AG20443 (cell line): ENCODE results near the gene THY1.
"Not testable (repeated sequence)": the region's sequence is repeated elsewhere in the genome, so short reads cannot be mapped to it uniquely, and the experiment has no call there.

Experiments used
- DNase-seq: peaks from one replicate; pipeline ENCODE4 v3.0.0; 2012; ENCODE audit warnings: low spot score, mixed read lengths

The THY1 gene

DNA sequence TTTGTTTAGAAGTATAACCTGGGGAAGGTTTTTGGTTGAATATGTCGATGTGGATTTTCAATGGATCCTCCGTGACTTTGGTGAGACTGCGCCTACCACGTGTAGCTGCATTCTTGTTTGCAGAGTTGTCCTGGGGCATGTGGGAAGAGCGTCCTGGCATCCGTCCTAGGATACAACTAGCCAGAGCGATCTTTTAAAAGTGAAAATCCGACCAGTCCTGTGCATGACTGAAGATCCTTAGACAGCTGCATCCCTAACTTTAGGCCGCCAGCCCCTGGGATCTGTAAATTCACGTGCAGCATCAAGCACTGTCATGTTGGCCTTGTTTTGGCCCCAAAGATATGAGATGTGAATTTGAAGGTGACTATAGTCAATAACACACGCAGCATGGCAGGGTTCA lies 22.4 kb upstream of the THY1 start:
- DNase-seq: no peak

DNA sequence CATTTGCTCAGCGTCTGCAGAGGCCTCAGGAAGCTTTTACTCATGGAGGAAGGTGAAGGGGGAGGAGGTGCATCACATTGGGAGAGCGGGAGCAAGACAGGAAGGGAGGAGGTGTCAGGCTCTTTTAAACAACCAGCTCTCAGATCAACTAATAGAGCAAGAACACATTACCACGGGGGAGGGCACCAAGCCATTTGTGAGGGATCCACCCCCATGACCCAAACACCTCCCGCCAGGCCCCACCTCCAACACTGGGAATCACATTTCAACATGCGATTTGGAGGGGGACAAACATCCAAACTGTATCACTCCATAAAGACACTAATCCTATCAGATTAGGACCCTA lies 18.9 kb upstream of the THY1 start:
- no peak for DNase-seq

DNA sequence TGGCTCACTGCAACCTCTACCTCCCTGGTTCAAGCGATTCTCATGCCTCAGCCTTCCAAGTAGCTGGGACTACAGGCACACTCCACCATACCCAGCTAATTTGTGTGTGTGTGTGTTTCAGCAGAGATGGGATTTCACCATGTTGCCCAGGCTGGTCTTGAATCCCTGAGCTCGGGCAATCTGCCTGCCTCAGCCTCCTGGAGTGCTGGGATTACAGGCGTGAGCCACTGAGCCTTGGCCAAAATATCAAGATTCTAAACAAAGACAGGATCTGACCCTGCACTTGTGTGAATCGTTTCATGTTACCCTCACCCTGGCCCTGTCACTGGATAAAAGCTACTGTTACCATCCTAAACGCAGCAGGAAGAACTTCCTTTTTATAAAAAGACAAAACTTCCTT lies 15.6 kb upstream of the THY1 start:
- DNase-seq: no peak

DNA sequence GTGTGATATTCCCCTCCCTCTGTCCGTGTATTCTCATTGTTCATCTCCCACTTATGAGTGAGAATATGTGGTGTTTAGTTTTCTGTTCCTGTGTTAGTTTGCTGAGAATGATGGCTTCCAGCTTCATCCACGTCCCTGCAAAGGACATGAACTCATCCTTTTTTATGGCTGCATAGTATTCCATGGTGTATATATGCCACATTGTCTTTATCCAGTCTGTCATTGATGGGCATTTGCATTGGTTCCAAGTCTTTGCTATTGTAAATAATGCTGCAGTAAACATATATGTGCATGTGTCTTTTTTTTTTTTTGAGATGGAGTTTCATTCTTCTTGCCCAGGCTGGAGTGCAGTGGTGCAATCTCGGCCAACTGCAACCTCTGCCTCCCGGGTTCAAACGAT lies 14.5 kb upstream of the THY1 start:
- not testable (repeated sequence) for DNase-seq

DNA sequence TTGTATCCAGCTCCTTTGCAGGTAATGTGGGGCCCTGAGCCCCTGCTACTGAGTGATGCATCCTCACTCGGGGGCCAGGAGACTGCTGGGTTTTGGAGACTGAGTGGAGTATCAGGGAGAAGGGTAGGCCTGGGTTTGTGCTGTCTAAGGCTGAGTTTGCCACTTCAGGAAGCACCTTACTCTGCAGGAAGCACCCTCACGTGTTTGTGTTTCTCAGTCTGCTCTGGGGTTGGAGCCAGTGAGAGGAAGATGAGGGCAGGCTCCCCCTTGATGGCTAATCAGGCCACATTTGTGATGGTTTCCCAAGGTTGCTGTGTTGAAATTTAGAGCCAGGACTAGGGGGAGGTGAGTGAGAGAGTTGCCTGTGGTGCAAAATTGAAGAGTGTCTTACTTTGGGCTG lies 13.7 kb upstream of the THY1 start:
- no peak for DNase-seq

DNA sequence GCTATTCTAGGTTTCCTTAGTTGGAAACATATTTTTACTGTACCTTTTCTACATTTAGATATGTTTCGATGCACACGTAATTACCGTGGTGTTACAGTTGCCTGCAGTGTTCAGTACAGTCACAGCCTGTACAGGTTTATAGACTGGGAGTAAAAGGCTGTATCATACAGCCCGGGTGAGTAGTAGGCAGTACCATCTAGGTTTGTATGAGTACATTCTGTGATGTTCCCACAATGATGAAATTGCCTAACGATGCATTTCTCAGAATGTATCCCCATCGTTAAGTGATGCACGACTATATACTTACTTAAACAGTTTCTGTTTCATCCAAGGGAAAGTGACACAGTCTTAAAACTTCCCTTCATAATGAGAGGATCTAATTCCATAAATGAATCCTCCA lies 13.1 kb upstream of the THY1 start:
- DNase-seq: no peak

DNA sequence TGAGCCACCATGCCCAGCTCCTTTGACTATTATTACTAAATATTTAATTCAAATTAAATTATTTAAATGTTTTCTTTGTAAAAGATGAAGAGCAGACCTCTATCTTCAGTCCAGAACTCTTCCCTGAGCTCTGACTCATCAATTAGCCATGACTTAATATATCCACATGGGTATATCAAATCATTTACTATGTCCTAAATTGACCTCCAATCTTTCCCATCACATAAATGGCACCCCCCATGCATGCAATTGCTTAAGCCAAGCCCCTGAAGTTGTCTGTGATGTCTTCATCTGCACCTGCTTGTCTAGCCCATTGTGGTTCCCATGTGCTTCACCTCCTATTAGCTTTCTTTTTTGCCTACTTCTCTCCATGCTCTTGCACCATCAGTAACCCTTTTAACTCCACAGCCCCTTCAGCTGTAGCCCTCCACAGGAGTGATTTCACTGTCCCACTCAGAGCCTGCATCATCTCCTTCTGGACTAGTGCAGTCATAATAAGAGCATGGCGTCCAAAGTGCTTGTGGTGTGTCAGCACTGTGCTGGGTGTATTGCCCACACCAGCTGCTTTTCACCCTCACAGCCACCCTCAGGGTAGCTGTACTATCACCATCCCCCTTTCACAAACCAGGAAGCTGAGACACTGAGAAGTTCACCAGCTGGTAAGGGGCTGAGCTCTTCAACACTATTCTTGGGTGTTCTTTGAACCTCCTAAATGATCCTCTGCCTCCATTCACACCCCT lies 11.8 kb upstream of the THY1 start:
- DNase-seq: no peak

DNA sequence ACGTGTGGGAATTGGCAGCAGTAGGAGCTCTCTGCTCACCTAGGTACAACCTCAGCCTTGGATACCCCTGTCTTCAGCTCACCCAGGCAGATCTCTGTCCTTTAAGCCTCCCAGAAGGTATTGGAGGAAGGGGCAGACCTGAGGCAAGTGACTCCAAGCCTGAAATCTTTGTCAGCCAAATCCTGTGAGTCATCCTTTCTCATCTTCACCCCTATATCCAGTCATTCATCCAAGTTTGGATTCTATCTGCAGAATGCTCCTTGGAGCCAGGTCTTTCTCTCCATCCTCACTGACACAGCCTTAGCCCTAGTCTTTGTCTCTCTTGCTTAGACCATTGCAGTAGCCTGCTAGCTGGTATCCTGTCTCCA lies 10.4 kb upstream of the THY1 start:
- peak; percentile 50 for DNase-seq

DNA sequence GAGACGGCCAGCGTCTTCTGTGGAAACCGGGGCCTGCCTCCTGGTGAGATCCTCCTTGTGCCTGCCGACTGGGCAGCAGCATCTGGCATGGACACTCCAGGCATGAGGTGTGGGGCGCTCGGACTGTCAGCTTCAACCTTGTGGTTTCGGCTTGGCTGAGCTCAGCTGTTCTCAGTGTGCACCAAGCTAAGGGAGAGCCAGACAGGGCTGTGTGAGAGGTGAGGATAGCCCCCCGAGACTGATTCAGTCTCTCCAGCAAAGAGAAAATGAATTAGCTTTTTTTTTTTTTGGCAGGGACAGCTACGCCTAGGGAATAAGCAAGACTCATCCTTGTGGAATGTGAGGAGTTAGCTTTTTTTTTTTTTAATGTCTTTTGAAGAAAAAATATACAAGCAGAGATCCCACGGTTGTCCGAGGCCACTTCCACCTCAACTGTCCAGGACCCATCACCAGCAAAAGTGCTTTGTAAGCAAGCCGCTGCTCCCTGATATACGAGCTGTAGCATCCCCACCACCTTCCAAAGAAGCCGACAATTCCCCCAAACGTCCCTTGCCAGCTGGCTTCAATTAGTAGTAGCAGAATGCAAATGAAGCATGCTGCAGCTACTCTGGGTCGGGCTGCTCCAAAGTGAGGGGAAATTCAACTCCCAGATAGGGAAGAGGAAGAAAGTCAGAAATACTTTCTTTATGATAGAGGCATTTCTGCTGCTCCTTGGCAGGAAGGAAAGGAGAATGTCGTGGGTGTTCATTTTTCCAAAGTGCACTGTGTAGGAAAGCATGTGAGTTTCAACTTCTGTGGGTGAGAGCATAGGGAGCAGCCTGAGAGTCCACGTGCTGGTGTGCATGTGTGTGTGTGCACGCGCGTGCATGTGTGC lies 9.7 kb upstream of the THY1 start:
- DNase-seq: peak; percentile 79

DNA sequence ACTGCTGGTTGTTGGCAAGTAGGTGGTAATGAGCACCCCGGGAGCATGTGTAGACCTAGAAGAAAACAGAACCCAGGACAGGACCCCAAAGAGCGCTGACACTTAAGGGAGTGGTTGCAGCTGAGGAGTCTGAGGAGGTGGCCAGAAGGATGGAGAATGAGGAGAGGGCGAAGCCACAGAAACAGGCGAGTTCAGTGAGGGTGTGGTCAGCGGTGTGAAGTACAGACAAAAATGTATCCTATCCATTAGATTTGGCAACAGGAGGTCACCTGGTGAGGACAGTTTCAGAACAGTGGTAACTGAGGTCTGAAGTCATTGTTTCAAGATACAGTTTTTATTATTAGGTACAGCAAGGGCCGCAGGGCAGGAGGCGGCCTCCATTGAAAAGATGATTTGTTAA lies 8.6 kb upstream of the THY1 start:
- no peak for DNase-seq

DNA sequence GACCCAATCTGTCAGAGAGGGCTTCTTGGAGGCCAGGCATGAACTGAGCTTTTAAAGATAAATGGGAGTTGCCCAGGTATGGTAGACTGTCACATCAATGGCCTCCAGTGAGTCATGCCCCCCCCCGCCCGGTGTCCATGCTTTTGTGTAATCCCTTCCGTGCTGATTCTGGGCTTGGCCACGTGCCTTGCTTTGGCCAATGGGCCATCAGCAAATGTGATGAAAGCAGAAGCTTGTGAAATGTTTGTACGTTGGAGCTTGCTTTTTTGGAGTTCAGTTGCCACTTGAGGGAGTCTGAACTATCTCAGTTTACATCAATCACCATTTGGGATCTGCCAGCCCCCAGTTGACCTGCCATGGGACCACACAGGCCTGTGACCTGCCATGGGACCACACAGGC lies 4.3 kb upstream of the THY1 start:
- DNase-seq: peak; percentile 49

DNA sequence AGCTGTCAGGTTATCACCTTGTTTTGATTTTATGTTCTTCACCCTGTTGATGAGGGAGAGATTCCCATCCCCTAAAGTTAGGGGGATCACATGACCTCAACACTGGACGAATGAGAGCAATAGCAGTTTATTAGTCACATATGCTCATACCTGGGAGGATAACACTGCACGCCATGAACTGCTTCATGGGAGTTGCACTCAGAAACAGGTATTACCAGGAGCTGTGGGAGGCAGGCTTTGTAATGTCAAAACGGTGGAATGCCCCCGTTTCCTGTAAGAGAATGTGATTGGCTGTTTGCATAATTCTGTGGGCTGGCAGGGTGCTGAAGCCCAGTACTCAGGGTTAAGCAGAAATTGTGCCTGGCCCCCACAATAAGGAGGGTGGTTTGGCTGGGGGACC lies 3.2 kb upstream of the THY1 start:
- no peak for DNase-seq

DNA sequence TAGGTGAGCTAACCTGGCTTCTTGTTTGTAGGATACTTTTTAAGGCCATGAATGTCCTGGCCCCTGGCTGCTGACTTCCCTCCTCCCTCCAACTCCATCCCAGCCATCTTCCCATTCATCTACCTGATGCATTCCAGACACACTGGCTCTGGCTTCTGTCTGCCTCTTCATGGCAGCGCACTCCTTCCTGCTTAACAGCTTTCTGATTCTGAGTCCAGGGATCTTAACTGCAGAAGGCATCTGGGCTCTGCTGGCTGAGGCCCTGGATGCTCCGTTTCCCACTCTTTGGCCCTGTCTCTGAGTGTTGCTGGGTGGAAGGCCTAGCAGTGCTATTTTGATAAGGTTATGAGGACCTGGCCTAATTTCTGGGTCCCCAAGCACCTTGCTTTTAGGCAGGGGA lies 1.8 kb upstream of the THY1 start:
- no peak for DNase-seq

DNA sequence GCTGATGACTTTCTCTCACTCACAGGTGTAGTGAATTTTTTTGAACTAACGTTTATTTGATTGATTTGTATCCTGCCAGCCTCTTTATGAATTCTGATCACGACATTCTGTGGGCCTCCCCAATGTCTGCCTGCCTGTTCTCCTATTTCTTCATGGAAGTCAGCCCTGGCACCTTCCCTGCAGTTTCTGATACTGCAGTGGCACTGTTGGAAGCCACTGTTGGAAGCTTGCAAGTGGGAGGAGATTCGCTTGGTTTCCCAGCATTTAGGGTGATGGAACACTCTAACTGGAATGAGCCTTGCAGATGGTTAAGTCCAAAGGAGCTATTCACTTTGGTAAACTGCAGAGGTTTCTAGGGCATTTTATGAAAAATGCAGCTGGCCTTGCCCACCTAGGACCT lies 1.3 kb upstream of the THY1 start:
- no peak for DNase-seq

DNA sequence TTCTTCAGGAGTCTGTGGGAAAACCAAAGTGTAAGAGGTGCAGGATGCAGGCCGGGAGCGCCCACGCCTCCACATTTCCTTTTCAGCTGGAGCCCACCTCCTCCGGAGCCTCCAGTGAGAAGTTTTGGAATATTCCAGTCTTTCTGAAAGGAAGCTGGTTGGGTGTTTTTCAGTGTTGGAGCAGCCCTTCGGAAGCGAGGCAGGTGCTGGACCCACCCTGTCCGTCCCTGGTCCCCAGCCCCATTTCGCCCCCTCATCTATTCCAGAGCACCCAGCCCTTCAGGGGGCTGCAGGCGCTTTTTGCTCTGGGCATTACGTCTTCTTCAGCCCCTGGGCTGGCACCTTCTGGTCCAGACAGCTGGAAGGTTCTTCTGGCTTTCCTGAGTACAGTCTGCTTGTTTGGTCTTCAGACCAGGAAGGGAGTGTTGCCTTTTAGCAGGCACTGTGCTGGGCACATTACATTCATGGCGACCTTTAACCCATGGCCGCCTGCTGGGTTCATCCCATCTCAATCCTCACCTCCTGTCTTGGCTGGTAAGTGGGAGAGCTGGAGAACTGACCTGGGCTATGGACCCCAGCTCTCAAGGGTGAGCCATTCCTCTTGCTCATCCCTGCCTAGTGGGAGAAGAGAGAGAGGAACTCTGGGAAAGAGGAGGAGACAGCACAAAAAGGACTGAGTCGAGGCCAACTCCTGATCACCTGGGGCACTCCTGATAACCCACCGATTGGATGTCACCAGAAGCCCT lies 710 bp upstream of the THY1 start:
- DNase-seq: peak; percentile 2

DNA sequence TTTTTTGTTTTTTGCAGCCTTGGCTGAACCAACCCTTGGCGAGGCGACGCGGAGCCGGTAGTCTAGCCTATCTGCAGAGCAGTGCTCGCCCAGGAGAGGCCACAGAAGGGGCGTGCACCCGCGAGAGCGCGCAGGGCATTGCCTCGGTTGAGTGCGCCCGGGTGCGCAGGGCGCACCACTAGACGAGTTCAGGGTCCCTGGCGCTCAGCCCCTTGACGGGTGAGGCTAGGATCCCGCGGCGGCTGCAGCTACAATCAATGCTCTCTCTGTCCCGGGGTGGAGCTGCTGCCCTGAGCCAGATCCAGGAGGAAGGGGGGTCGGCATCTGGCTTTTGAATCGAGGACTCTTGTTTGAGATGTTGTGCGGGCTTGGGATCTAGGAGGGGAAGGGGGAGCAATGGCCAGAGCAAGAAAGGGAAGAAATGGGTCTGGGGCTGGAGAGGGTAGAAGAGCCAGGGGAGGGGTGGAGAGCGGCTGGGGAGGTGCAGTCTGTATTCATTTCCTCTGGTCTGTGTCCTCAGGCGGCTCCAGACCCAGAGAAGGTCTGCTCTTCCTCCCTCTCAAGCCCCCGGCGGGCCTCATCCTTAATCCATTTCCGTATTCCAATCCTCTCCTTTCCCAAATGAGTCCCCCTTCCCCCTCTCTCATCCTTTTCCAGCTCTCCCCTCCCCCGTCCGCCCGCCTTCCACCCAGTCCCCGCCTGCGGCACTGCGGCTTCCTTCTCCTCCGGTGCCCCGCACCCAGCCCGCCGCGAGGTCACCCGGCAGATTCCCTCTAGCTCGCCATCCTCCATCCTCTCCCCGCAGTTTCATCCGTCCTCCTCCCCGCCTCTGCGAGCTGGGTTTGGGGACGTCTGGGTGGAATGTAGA lies 797 bp downstream of the THY1 start:
- DNase-seq: peak; percentile 61

DNA sequence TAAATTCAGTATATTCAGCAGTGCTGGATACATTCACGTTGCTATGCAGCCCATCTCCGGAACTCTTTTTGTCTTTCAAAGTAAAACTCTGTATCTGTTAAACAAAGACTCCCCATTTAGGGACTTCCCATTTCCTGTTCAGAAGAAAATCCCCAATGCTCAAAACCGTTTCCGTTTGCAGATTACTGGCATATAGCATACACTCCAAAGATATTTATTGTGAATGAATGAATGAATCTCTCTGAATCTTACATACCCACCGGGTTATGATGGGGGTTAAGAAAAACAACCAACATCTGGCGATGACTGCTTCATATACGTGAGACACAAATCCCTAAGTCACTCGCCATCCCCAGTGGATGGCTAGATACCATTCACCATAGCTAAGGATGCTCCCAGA lies 1.6 kb downstream of the THY1 start:
- DNase-seq: no peak

DNA sequence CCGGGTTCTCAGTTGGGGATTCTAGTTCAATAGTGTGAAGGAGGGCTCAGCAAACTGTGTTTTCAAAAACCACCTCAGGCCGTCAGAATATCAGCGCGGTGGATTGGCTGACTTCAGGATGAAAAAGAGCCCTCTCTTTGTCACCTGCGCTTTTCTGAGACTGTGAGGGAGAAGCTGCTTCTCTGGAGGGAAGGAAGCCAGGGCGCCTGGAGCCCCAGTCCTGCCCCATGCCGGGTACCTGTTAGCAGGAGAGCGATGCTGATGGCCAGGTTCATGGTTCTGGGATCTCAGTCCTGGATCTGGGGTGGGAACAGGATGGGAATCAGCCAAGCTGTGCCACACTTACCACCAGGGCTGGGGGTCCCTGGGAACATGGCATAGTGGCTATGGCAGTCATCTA lies 2.3 kb downstream of the THY1 start:
- no peak for DNase-seq

DNA sequence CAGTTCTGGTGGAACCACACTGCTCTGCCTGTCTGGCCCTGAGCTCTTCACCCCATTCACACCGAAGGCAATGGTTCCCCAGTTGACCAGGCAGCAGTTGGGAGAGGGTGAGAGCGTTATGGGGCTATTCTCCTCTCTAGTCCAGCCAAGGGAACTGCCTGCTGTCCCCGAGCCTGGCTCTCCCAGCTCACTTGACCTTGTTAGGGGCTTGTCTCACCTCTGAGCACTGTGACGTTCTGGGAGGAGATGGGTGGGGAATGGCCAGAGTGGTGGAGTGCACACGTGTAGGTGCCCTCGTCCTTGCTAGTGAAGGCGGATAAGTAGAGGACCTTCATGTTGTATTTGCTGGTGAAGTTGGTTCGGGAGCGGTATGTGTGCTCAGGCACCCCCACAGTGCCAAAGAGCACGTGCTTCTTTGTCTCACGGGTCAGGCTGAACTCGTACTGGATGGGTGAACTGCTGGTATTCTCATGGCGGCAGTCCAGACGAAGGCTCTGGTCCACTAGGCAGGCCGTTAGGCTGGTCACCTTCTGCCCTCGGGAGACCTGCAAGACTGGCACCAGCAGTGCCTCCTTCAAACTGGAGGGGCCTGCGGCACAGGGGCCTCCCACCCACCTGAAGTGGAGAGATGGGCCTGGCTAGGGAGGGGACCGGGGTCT lies 3.0 kb downstream of the THY1 start:
- peak; percentile 3 for DNase-seq

DNA sequence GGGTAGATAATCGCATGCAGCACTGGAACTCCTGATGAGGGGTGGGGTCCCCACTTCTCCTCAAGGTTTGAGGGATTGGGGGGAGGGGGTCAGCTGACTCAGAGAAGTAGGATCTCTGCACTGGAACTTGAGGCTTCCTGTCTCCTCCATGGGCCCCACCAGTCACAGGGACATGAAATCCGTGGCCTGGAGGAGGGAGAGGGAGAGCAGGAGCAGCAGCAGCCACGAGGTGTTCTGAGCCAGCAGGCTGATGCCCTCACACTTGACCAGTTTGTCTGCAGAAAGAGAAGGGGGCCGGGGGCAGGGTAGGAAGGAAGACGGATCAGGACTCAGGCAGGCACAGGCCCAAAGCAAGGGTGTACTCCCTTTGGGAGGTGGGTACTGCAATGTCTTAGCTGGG lies 3.7 kb downstream of the THY1 start:
- no peak for DNase-seq

DNA sequence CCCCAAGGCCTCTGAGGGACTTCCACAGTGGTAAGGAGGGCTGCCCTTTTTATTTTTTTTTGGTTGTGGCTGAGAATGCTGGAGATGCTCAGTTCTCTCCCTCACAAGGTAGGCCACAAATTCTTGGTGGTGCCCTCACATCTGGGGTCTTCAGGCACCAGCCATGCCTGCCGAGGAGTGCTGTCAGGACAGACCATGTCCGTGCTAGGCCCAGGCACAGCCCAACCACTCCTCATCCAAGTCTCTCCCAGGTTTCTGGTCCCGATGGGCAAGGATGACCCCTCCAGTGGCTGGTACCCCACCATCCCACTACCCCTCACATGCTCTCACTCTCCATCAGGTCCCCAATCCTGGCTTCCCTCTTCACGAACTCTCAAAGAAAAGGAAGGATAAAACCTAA lies 4.2 kb downstream of the THY1 start:
- DNase-seq: no peak
